ENCODE measurements around the gene SLC45A3. TPM values are rescaled to one million over a fixed set of nuclear protein-coding genes. Genes with fewer than 3 reads are reported as not detected.

SLC45A3 gene
- polyA plus RNA-seq, 1 donor (not counting 4 experiments of a cell fraction or from before 2014, with no cell fraction given) = 2.5 TPM

GRCh38 chr1:205662135-205662738 is 18.1 kb downstream of the SLC45A3 start:
- Histone ChIP-seq H3K36me3 (ENCODE audit: control insufficient read depth in 2 of 2, extremely low read depth in 1 of 2, insufficient read depth in 2 of 2, low read length in 2 of 2) (no peaks in the 10 kb centered on the region), H3K27me3 (ENCODE audit: control insufficient read depth, extremely low read depth, insufficient read depth, low read length) (no peaks in the 10 kb centered on the region), H3K9me3 (ENCODE audit: control insufficient read depth, low read depth, low read length) (no peaks in the 10 kb centered on the region), H4K20me1 (ENCODE audit: control insufficient read depth, extremely low read depth, insufficient read depth, low read length) (no peaks in the 10 kb centered on the region), H2AFZ (ENCODE audit: control insufficient read depth, low read length) (no peak overlapping the region), H3K4me3 (ENCODE audit: control insufficient read depth in 2 of 3, extremely low read depth in 1 of 3, insufficient read depth in 2 of 3, low read depth in 1 of 3, low read length in 3 of 3) (no peak overlapping the region), H3K4me2 (ENCODE audit: control insufficient read depth, extremely low read depth, insufficient read depth, low read depth, low read length) (no peak overlapping the region), H3K79me2 (ENCODE audit: control insufficient read depth, insufficient read depth, low read length) (no peaks in the 10 kb centered on the region), H3K27ac (ENCODE audit: control insufficient read depth, insufficient read depth, low read length) (no peak overlapping the region), H3K4me1 (ENCODE audit: control insufficient read depth, extremely low read depth, insufficient read depth, low read length) (peaks cover 27% of the 10 kb centered on the region), H3K9me1 (ENCODE audit: control insufficient read depth, extremely low read depth, insufficient read depth, low read length) (peaks cover 4% of the 10 kb centered on the region), H3K9ac (ENCODE audit: control insufficient read depth, extremely low read depth, insufficient read depth, low read length) (no peak overlapping the region)
- TF ChIP-seq, protein P1, sequence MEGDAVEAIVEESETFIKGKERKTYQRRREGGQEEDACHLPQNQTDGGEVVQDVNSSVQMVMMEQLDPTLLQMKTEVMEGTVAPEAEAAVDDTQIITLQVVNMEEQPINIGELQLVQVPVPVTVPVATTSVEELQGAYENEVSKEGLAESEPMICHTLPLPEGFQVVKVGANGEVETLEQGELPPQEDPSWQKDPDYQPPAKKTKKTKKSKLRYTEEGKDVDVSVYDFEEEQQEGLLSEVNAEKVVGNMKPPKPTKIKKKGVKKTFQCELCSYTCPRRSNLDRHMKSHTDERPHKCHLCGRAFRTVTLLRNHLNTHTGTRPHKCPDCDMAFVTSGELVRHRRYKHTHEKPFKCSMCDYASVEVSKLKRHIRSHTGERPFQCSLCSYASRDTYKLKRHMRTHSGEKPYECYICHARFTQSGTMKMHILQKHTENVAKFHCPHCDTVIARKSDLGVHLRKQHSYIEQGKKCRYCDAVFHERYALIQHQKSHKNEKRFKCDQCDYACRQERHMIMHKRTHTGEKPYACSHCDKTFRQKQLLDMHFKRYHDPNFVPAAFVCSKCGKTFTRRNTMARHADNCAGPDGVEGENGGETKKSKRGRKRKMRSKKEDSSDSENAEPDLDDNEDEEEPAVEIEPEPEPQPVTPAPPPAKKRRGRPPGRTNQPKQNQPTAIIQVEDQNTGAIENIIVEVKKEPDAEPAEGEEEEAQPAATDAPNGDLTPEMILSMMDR (optimal IDR thresholded peaks at IDR 0.05 in 1 of 3, IDR thresholded peaks at IDR 0.05 in 1 of 3, conservative IDR thresholded peaks at IDR 0.05 in 1 of 3; ENCODE audit: extremely low read depth in 1 of 3, insufficient read depth in 2 of 3, low read length in 3 of 3) = no peak
- no peak for TF ChIP-seq EZH2 (IDR thresholded peaks at IDR 0.05; ENCODE audit: low read length)
- dilution Hi-C loops (cut with MboI; ENCODE audit: extremely low pct_ligation_motif_present, low sequenced_read_pairs) = no loop called here
- FAIRE-seq (no peak), DNase-seq (ENCODE audit: low read depth, low spot score) (no peak)

DNA sequence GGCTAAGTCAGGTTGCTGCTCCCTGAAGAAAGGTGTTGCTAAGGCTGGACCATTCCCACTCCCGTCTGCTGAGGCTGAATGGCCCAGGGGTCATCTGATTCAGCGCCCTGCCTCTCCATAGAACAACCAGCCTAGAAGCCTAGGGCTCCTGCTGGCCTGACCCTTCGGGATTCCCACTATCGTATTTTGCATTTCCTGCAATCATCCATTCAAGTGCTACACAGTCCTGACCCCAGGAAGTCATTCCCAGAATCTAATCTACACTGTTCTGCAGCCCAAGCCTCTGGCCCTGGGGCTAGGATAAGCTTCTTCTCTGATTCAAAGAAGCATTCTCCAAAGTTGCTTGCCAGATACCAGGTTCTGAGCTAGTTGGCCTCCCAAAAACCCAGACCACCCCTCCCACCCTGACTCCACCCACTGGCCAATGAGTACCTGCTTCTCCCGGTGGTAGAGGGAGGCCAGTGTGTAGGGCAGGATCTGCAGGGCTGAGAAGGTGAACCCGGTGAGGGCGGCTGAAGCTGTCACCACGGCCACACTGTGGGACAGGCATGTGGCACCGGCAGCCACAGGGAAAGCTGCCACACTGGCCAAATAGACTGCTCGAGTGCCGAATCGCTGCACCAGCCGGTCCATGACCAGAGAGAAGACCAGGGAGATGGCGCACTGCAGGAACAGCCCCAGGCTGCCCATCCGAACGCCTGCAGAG is 18.7 kb downstream of the SLC45A3 start:
- DNase-seq (ENCODE audit: low read depth, low spot score) = no peak
- H4K20me1 ChIP-seq (ENCODE audit: control insufficient read depth, extremely low read depth, insufficient read depth, low read length) = no peaks in the 10 kb centered on the region
- no peaks in the 10 kb centered on the region for H3K9me3 ChIP-seq (ENCODE audit: control insufficient read depth, low read depth, low read length)
- FAIRE-seq = no peak
- no peak overlapping the region for H3K27ac ChIP-seq (ENCODE audit: control insufficient read depth, insufficient read depth, low read length)
- no peak overlapping the region for H3K4me2 ChIP-seq (ENCODE audit: control insufficient read depth, extremely low read depth, insufficient read depth, low read depth, low read length)
- H3K36me3 ChIP-seq (ENCODE audit: control insufficient read depth in 2 of 2, extremely low read depth in 1 of 2, insufficient read depth in 2 of 2, low read length in 2 of 2) = no peaks in the 10 kb centered on the region
- H3K4me3 ChIP-seq (ENCODE audit: control insufficient read depth in 2 of 3, extremely low read depth in 1 of 3, insufficient read depth in 2 of 3, low read depth in 1 of 3, low read length in 3 of 3) = no peak overlapping the region
- H3K9me1 ChIP-seq (ENCODE audit: control insufficient read depth, extremely low read depth, insufficient read depth, low read length) = peaks cover 4% of the 10 kb centered on the region
- no peak overlapping the region for H3K9ac ChIP-seq (ENCODE audit: control insufficient read depth, extremely low read depth, insufficient read depth, low read length)
- H3K4me1 ChIP-seq (ENCODE audit: control insufficient read depth, extremely low read depth, insufficient read depth, low read length) = peaks cover 27% of the 10 kb centered on the region
- no peaks in the 10 kb centered on the region for H3K27me3 ChIP-seq (ENCODE audit: control insufficient read depth, extremely low read depth, insufficient read depth, low read length)
- no peak for TF ChIP-seq EZH2 (IDR thresholded peaks at IDR 0.05; ENCODE audit: low read length)
- TF ChIP-seq, protein P1 (optimal IDR thresholded peaks at IDR 0.05 in 1 of 3, IDR thresholded peaks at IDR 0.05 in 1 of 3, conservative IDR thresholded peaks at IDR 0.05 in 1 of 3; ENCODE audit: extremely low read depth in 1 of 3, insufficient read depth in 2 of 3, low read length in 3 of 3) = no peak
- H2AFZ ChIP-seq (ENCODE audit: control insufficient read depth, low read length) = no peak overlapping the region
- dilution Hi-C loops (cut with MboI; ENCODE audit: extremely low pct_ligation_motif_present, low sequenced_read_pairs) = no loop called here
- no peaks in the 10 kb centered on the region for H3K79me2 ChIP-seq (ENCODE audit: control insufficient read depth, insufficient read depth, low read length)

Data from keratinocyte (primary cell).